ENCODE measurements around the gene WSCD1.

DNA sequence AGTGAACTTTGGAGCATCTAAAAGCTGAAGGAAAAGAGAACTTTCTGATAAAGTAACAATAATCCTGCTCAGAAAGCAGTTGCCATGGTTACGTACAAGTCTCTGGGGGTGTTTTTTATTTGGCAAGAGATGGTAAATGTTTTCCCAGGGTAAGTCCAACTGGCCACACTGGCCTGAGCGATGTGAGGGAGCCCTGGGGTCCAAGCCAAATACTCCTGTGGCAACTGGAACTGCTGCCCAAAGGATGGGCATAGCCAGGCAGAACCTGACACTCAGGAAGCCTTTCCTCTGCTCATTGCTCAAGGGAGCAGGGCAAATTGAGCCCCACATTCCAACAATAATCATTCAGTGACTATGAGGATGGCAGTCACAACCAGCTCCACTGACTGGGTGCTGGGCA is 26.8 kb upstream of the WSCD1 start:
- TF ChIP-seq, protein P1, sequence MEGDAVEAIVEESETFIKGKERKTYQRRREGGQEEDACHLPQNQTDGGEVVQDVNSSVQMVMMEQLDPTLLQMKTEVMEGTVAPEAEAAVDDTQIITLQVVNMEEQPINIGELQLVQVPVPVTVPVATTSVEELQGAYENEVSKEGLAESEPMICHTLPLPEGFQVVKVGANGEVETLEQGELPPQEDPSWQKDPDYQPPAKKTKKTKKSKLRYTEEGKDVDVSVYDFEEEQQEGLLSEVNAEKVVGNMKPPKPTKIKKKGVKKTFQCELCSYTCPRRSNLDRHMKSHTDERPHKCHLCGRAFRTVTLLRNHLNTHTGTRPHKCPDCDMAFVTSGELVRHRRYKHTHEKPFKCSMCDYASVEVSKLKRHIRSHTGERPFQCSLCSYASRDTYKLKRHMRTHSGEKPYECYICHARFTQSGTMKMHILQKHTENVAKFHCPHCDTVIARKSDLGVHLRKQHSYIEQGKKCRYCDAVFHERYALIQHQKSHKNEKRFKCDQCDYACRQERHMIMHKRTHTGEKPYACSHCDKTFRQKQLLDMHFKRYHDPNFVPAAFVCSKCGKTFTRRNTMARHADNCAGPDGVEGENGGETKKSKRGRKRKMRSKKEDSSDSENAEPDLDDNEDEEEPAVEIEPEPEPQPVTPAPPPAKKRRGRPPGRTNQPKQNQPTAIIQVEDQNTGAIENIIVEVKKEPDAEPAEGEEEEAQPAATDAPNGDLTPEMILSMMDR (IDR thresholded peaks at IDR 0.05): no peak
- no peak for TF ChIP-seq POLR2A (IDR thresholded peaks at IDR 0.05)

Measured in testis (tissue), 2 donors.